C4-2B (cell line): Measurements from ENCODE around the gene LRRC27.

ENCODE experiments used
- H3K27ac ChIP-seq: fragments of 450-650 bp; 2 replicates; pipeline ENCODE4 v1.5.1; 2017
- CTCF ChIP-seq: fragments of 450-650 bp; conservative IDR thresholded peaks from 2 replicates; pipeline ENCODE4 v1.5.1; 2017; ENCODE audit warnings: mild to moderate bottlenecking
- ZFX ChIP-seq: fragments of 450-650 bp; IDR thresholded peaks from 2 replicates; pipeline ENCODE4 v1.6.1; 2017

Gene LRRC27

GRCh38 chr10:132308587-132309470 is 23.2 kb upstream of the LRRC27 start:
- TF ChIP-seq ZFX: peak; percentile 55; the same call in 1 of the 2 replicates
- TF ChIP-seq CTCF: no peak
- peak overlapping the region; percentile 55 for H3K27ac ChIP-seq

- TF ChIP-seq CTCF (no peak), ZFX (no peak)
- no peak overlapping the region for H3K27ac ChIP-seq
Measured at GRCh38 chr10:132309471-132309865, 22.5 kb upstream of the LRRC27 start.

DNA sequence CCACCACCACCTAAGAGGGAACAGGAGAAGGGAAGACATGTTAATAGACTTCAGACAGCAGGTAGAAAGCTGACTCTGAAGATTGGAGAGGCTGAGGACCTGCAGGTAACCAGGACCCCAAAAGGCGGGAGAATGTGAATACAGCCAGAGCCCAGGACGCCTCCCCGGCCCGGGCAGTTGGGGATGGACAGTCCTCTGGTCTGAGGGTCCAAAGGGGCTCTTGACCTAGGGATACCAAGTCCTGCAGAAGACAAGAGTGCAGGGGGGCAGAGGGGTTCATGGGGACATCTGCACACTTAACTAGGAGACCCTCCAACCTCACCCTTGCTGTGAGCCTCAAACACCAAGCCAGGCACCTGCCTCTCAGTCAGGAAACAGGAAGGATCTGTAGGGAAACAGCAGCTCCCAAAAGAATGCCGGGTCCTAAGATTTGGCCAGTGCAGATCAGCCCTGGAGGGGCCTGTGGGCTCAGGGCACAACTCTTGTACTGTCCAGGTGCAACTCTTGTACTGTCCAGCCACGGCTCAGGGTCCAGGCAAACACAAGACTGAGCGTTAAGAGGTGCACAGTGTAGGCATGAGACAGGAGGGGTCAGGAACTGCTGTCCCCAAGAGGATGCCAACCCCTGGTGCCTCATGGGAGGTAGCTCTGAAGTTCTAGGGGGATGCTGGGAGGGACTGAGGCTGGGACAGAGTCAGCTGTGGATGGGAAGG is 22.0 kb upstream of the LRRC27 start:
- no peak for TF ChIP-seq CTCF
- no peak for TF ChIP-seq ZFX
- H3K27ac ChIP-seq: no peak overlapping the region

- no peak overlapping the region for H3K27ac ChIP-seq
- TF ChIP-seq ZFX (no peak), CTCF (no peak)
Measured at GRCh38 chr10:132310701-132311337, 21.2 kb upstream of the LRRC27 start.

DNA sequence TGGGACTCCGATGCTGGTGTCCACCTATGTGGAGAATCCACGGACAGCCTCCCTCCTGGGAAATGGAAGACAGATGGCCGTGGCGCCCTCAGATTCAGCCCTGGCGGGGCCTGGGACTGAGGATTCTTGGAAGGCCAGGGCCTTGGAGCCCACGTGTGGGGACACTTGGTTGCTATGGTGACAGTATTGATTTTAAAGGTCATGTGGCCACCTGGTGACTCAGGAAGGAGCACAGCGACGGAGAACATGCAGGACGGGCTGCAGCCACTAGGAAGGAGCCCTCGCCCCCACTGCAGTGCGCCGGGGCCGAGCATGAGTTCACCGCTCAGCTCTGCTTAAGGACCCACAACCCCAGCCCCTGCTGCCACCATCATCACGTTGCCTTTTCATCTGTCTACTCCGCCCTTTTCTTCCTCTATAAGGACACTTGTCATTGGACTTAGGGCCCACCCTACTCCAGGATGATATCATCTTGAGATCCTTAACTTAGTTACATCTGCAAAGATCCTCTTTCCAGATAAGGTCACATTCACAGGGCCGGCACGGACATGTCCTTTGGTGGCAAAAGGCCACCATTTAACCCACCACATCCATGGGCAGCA is 20.6 kb upstream of the LRRC27 start:
- TF ChIP-seq CTCF (no peak), ZFX (no peak)
- H3K27ac ChIP-seq: no peak overlapping the region

- no peak for TF ChIP-seq ZFX
- TF ChIP-seq CTCF: no peak
Measured at GRCh38 chr10:132313305-132313704, 18.7 kb upstream of the LRRC27 start.

More at GRCh38 chr10:132313305-132313704, 18.7 kb upstream of the LRRC27 start:
- H3K27ac ChIP-seq: no peak overlapping the region
